ENCODE measurements around the gene OSBP2.
"Not testable (repeated sequence)": the region's sequence is repeated elsewhere in the genome, so short reads cannot be mapped to it uniquely, and the experiment has no call there.

The OSBP2 gene

GRCh38 chr22:30675436-30675835 is 19.2 kb upstream of the OSBP2 start:
- DNase-seq (ENCODE audit: low spot score) (no peak), FAIRE-seq (no peak)

DNA sequence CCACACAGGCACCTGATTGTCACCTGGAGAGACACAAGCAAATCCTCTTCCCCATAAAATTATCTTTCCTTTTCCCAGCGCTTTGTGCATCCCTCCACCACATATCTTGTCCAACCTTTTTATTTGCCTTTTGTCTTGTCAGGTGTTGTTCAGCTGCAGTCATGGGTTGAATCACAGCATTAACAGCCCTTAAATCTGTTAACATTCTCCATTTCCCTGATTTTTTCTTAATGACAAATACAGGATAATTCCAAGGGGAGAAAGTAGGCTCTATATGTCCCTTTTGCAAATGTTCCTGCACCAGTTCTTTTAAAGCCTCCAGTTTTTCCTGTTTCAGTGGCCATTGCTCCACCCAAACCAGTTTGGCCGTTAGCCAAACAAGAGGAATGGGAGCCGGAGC is 18.1 kb upstream of the OSBP2 start:
- not testable (repeated sequence) for FAIRE-seq; DNase-seq (ENCODE audit: low spot score)

DNA sequence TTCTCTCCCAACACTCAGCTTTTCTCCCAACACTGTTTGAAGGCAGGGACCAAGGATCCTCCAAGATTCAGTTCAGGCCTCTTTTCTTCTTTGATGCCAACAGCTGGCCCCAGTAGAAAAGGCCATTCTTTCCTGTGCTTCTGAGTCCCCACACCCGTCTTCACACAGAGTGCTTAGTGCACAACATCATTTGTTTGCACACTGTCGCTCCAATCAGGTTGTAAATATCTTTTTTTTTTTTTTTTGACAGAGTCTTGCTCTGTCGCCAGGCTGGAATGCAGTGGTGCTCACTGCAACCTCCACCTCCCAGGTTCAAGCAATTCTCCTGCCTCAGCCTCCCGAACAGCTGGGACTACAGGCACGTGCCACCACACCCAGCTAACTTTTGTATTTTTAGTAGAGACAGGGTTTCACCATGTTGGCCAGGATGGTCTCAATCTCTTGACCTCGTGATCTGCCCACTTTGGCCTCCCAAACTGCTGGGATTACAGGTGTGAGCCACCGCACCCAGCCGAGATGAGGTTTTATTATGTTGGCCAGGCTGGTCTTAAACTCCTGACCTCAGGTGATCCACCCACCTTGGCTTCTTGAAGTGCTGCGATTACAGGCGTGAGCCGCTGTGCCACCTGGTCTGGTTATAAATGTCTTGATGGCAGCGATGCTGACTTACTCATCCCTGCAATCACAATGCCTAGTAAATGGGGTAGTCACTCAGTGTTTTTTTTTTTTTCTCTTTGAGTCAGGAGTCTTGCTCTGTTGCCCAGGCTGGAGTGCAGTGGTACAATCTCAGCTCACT is 14.6 kb upstream of the OSBP2 start:
- DNase-seq (ENCODE audit: low spot score); FAIRE-seq: not testable (repeated sequence)

DNA sequence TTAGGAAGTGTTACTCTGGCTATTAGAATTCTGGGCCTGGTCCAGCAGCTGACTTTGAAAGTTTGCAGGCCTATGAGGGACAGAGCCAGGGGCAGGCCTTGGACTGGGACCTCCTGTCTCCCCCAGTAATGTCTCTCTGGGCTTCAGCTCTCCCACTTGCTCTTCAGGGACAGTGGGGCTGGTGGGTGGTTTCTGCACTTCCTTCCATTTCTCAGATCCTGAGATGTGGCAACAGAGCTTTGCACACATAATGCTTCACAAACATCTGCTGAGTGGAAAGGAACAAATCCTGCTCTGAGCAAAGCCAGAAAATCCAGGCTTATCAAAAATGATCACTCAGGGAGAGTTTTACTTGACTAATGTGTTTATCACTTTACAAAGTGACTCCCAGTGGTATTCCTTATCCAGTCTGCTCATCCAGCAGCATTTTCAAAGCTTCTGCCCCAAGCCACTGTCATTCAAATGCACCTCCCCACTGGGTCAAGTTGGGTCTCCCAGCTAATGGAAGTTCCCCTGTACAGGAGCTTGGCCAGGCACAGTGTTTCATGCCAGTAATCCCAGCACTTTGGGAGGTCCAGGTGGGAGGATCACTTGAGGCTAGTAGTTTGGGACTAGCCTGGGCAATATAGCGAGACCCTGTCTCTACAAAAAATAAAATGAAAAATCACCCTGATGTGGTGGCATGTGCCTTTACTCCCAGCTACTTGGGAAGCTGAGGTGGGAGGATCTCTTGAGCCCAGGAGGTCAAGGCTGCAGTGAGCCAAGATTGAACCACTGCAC is 13.5 kb upstream of the OSBP2 start:
- DNase-seq (ENCODE audit: low spot score) (no peak), FAIRE-seq (no peak)

DNA sequence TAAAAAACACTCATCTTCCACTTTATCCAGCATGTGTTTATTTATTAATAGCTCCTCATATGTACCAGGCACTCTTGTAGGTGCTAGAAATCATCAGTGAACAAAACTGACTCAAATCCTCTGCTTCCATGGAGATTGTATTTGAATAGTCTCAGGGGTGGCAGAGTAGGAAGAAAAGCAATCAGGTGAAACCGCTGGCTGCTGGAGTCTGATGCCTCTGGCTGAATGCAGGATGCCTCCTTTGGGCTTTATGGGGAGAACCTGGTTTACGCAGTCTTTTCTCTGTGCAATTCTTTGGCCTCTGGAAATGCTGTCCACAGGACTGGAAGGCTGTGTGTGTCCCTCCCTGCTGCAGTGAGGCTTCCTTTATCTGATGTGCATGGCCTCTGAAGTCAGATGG is 12.8 kb upstream of the OSBP2 start:
- DNase-seq (ENCODE audit: low spot score) (no peak), FAIRE-seq (no peak)

DNA sequence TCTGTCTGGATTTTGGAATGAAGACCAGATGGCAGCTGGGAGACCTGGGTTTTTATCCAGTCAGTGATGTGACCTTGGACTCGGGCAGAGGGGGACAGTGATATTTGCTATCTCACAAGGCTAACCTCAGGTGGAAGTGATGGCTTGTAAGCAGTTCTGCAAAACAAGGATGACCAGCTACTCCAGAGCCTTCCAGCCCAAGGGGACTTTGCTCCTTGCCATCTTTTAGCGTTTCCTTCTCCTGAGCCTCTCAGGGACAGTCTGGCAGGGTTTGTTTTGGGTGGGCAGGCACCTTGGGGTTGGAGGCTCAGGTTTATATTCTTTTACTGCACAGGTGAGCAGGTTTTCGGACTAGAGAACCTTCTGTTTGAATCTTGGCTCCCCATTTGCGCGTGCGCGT is 9.5 kb upstream of the OSBP2 start:
- no peak for DNase-seq (ENCODE audit: low spot score)
- no peak for FAIRE-seq

DNA sequence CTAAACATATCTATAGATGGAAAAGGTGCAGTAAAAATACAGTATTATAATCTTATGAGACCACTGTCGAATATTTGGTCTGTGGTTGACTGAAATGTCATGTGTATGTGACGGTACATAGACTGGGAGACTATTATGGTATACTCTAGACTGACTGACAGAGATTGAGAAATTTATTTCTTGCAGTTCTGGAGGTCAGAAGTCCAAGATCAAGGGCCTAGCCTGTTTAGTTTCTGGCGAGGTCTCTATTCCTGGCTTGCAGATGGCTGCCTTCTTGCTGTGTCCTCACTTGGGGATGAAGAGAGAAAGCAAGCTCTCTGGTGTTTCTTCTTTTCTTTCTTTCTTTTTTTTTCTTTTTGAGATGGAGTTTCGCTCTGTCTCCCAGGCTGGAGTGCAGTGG is 7.3 kb upstream of the OSBP2 start:
- DNase-seq (ENCODE audit: low spot score), result no peak
- no peak for FAIRE-seq

DNA sequence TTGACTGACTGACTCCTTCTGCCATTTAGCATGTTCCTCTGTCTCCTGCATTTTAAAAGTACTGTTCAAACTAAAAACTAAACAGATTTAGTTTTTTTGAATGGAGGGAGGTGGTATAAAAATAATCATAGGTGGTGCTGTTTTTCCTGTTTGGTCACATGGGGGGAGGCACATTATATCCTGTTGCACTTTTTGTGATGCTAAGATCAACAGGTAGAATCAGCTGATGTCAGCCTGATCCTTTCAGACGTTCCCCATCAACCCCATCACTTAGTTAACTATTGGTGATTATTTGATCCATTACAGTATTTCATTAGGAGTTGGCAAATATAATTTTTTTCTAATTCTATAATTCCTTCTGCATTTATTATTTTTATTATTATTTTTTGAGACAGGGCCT is 5.1 kb upstream of the OSBP2 start:
- no peak for DNase-seq (ENCODE audit: low spot score)
- no peak for FAIRE-seq

GRCh38 chr22:30691204-30691603 is 3.5 kb upstream of the OSBP2 start:
- FAIRE-seq, result no peak
- DNase-seq (ENCODE audit: low spot score), result no peak

GRCh38 chr22:30694171-30694639 is 469 bp upstream of the OSBP2 start:
- FAIRE-seq (no peak), DNase-seq (ENCODE audit: low spot score) (peak; percentile 79)

GRCh38 chr22:30695351-30695851 is 727 bp downstream of the OSBP2 start:
- DNase-seq (ENCODE audit: low spot score), result no peak
- FAIRE-seq, result no peak

- DNase-seq (ENCODE audit: low spot score) (no peak), FAIRE-seq (no peak)
These were observed 1.4 kb downstream of the OSBP2 start for GRCh38 chr22:30695871-30696655.

DNA sequence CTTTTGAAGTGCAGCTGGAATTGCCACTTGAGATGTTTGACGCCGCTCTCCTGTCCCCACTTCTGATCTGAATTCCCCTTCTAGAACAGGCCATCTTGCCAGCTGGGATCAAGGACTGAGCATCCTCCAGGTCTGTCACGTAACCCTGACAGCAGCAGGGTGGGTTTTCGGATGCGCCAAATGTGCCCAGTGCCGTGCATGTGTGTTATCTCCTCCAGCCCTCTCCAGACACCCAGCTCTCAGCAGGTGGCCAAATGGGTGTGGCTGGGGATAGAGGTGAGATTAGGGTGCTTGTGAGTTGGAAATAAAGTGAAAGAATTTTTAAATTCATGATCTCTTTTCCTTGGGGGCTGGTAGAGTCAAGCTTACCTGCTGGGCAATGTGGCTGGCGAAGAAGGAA is 3.3 kb downstream of the OSBP2 start:
- peak; percentile 82 for FAIRE-seq
- DNase-seq (ENCODE audit: low spot score), result no peak

- DNase-seq (ENCODE audit: low spot score) (peak; percentile 84), FAIRE-seq (peak; percentile 89)
These were observed 7.2 kb downstream of the OSBP2 start for GRCh38 chr22:30701872-30702271.

DNA sequence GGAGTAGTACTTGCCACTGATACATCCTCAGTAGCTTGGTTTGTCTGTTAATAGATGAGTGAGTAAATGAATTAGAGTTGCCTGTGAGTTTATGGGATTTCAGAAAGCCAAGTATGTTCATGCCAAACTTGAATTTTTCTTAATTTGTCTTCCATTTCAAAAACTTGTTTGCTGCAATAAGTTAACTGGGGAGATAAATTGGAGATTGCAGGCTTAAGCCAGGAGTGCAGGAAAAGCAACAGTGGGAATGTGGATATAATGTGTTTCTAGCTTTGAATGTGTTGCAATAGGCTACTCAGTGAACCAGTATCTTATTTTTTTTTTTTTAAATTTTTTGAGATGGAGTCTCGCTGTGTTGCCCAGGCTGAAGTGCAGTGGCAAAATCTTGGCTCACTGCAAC is 8.2 kb downstream of the OSBP2 start:
- FAIRE-seq (no peak), DNase-seq (ENCODE audit: low spot score) (no peak)

GRCh38 chr22:30704978-30705377 is 10.3 kb downstream of the OSBP2 start:
- DNase-seq (ENCODE audit: low spot score), result no peak
- no peak for FAIRE-seq

DNA sequence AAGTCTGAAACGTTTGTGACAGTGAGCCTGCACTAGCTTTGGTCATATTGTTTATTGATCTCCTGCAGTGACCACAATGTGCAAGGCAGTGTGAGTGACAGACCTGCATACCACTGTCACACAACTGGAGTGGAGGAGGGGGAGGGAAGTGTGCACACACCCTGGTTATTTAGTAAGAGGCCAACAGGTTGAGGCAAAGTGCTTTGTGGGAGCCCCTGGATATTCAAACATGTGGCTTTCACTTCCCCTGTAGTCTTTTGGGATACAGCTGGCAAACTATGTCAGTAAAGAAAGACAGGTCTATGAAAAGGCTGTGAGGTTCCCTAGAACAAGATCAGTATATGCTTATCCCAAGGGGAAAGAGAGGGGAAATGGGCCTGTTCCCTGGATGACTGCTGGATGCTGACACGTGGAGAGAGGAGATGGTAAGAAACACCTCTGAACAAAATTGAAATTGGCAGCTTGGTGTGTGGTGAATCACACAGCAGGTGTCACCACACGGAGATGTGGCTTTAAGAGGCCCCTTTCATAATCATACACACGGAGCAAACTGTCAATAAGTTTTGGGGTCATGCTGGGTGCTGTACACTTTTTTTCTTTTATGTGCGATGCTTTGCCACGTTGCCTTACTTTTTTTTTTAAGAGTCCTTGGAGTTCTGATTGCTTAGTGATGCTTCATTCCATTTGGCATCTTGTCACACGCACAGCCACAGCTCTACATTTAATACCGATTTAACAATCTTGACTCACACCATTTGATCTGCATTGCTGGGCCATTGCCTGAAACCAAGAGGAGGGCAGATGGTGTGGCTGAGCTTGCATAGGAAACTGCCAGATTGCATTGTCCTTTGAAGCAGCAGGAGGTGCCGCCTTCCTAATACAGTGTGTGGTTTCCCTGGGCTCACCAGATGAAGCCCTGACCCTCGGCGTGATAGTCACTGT is 11.3 kb downstream of the OSBP2 start:
- FAIRE-seq (peak; percentile 5), DNase-seq (ENCODE audit: low spot score) (no peak)

- not testable (repeated sequence) for FAIRE-seq; DNase-seq (ENCODE audit: low spot score)
These were observed 15.3 kb downstream of the OSBP2 start for GRCh38 chr22:30709980-30710379.

GRCh38 chr22:30712094-30712493 is 17.4 kb downstream of the OSBP2 start:
- FAIRE-seq (no peak), DNase-seq (ENCODE audit: low spot score) (no peak)

DNA sequence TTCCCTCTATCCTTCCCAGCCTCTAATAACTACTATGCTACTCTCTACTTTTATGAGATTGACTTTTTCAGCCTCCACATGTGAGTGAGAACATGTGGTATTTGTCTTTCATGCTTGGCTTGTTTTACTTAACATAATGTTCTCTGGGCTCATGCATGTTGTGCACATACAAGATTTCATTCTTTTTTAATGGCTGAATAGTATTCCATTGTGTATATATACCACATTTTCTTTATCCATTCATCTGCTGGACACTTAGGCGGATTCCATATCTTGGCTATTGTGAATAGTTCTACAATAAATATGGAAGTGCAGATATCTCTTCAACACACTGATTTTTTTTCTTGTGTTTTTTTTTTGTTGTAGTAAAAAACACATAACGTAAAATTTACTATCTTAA is 19.4 kb downstream of the OSBP2 start:
- FAIRE-seq (no peak), DNase-seq (ENCODE audit: low spot score) (no peak)
